Spleen (tissue), 11 donors: Measurements from ENCODE around the gene PAGR1. TPM values are rescaled to one million over a fixed set of nuclear protein-coding genes. Genes with fewer than 3 reads are reported as not detected.

Source experiments
- DNase-seq: peaks from one replicate; pipeline ENCODE4 v3.0.0-alpha.2; 2020
- H3K27ac ChIP-seq, 8 donors: fragments of 200-600 bp; sonication (generic) in 7 of 8; 1 replicate in 4 of 8; 2 replicates in 4 of 8; pipeline versions ENCODE4 v1.5.0 to v1.8.0; 2016 to 2021; ENCODE audit warnings: inconsistent platforms in 4 of 8, mild to moderate bottlenecking in 4 of 8, moderate library complexity in 1 of 8
- H3K27me3 ChIP-seq, 7 donors: fragments of 200-600 bp; sonication (generic) in 6 of 7; replicated peaks in 1 of 7; 1 replicate in 4 of 7; 2 replicates in 3 of 7; pipeline versions ENCODE4 v1.5.0 to v1.8.0; 2016 to 2021; ENCODE audit warnings: inconsistent platforms in 3 of 7, mild to moderate bottlenecking in 1 of 7
- H3K36me3 ChIP-seq, 6 donors: fragments of 200-600 bp; sonication (generic) in 5 of 6; 1 replicate in 4 of 6; 2 replicates in 2 of 6; pipeline versions ENCODE4 v1.5.0 to v1.8.0; 2016 to 2021; ENCODE audit warnings: inconsistent platforms in 2 of 6
- H3K4me1 ChIP-seq, 6 donors: fragments of 200-600 bp; sonication (generic) in 5 of 6; 1 replicate in 3 of 6; 2 replicates in 3 of 6; pipeline versions ENCODE4 v1.5.0 to v1.8.0; 2016 to 2021; ENCODE audit warnings: inconsistent platforms in 3 of 6
- H3K4me3 ChIP-seq, 8 donors: fragments of 200-600 bp; sonication (generic) in 7 of 8; 1 replicate in 4 of 8; 2 replicates in 4 of 8; pipeline versions ENCODE4 v1.5.0 to v1.8.0; 2016 to 2021; ENCODE audit warnings: inconsistent platforms in 4 of 8, mild to moderate bottlenecking in 4 of 8, moderate library complexity in 2 of 8
- H3K9me3 ChIP-seq, 8 donors: fragments of 200-600 bp; sonication (generic) in 7 of 8; 1 replicate in 4 of 8; 2 replicates in 4 of 8; pipeline versions ENCODE4 v1.5.0 to v1.8.0; 2016 to 2021; ENCODE audit warnings: inconsistent platforms in 4 of 8
- POLR2A ChIP-seq, 3 donors: fragments of 450-650 bp; IDR thresholded peaks; one replicate each; pipeline ENCODE4 v1.5.1; 2017; ENCODE audit warnings: antibody characterized with exemption in 3 of 3, mild to moderate bottlenecking in 1 of 3
- POLR2AphosphoS5 ChIP-seq, 3 donors: sonication (generic); formaldehyde crosslinking; IDR thresholded peaks; one replicate each; pipeline ENCODE4 v1.5.1; 2017; ENCODE audit warnings: antibody characterized with exemption in 3 of 3
- WGBS, 5 donors: extraction: QIAGEN DNeasy Blood & Tissue Kit in 3 of 5; methylation state at CpG; one replicate each; pipeline versions ENCODE4 v1.1.5 to v1.1.7; 2013 to 2018; 5-methylcytosine and 5-hydroxymethylcytosine counted together
- intact Hi-C: fragments of 100-400 bp; cut with DNase I; formaldehyde crosslinking; loops from one replicate; pipeline ENCODE4 v1.15.0; 2023; ENCODE audit warnings: low total_unique reads
- polyA plus RNA-seq, 3 donors: library from polyadenylated mRNA; stranded (reverse); fragments of 200-250 nt; gene quantifications; one replicate each; pipeline ENCODE4 v1.2.1, GENCODE V29; 2013
- total RNA-seq, 7 donors: library from RNA; depleted of rRNA in 3 of 7; stranded (reverse); fragments of >200 nt in 3 of 7; fragmentation: NEBNext Ultra II Directional in 4 of 7; extraction: Animal tissue kit (Norgen Biotek cat#: 25700) in 4 of 7; gene quantifications; one replicate each; pipeline versions ENCODE4 v1.1.0 to v1.2.1, GENCODE V29; 2016 to 2021
- TF ChIP-seq, protein P1 (sequence below), 11 experiments: fragments of 200-600 bp in 7 of 11; fragments of 450-650 bp in 4 of 11; sonication (generic) in 4 of 11; IDR thresholded peaks in 8 of 11; conservative IDR thresholded peaks in 3 of 11; 1 replicate in 7 of 11; 2 replicates in 4 of 11; pipeline versions ENCODE4 v1.4.0 to v1.8.0; 2016 to 2021; ENCODE audit warnings: antibody characterized with exemption in 11 of 11, inconsistent platforms in 4 of 11, mild to moderate bottlenecking in 1 of 11
- donor health status: healthy with polysubstance abuse.
- donor health status: DM: no; HTN: no; CAD: no; lungs with moderate emphysema.
- donor health status: DM: no; HTN: no; CAD: no.
- donor health status: Bipolar disorder and iron deficiency.
- donor health status: healthy.
- donor health status: DM: no; HTN: no; CAD: no.
- donor health status: DM: yes; HTN: yes; CAD: no.

The PAGR1 gene
- total and polyA plus RNA-seq, 10 donors, result 17.3 to 46.4 (median 31.7) TPM

DNA sequence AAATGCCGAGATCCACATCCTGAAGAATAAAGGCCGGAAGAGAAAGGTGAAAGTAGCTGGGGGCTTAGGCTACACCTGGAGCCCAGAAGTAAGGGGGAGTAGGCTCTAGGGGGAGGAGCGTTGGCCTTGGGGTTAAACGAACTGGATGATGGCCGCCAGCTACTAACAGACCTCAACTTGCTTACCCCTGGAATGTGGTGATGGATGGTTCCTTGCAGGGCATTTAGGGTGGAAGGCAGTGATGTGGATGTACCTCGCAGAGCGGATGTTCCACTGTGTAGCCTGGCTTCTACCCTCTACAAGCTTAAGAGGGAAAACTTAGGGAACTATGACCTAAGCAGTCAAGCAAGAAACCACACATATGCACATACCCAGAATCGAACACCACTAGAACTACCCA is 11.9 kb upstream of the PAGR1 start:
- TF ChIP-seq POLR2AphosphoS5 (IDR thresholded peaks at IDR 0.05) (no peak), POLR2A (IDR thresholded peaks at IDR 0.05) (no peak)
- TF ChIP-seq, protein P1, sequence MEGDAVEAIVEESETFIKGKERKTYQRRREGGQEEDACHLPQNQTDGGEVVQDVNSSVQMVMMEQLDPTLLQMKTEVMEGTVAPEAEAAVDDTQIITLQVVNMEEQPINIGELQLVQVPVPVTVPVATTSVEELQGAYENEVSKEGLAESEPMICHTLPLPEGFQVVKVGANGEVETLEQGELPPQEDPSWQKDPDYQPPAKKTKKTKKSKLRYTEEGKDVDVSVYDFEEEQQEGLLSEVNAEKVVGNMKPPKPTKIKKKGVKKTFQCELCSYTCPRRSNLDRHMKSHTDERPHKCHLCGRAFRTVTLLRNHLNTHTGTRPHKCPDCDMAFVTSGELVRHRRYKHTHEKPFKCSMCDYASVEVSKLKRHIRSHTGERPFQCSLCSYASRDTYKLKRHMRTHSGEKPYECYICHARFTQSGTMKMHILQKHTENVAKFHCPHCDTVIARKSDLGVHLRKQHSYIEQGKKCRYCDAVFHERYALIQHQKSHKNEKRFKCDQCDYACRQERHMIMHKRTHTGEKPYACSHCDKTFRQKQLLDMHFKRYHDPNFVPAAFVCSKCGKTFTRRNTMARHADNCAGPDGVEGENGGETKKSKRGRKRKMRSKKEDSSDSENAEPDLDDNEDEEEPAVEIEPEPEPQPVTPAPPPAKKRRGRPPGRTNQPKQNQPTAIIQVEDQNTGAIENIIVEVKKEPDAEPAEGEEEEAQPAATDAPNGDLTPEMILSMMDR (IDR thresholded peaks at IDR 0.05 in 8 of 11, conservative IDR thresholded peaks at IDR 0.05 in 3 of 11), result no peak
- peak overlapping the region in 2 of 8 donors; percentile 79 to 92 for H3K4me3 ChIP-seq

GRCh38 chr16:29804455-29805231 is 11.3 kb upstream of the PAGR1 start:
- intact Hi-C loops, result no loop called here

More for the DNA sequence above, 11.9 kb upstream of the PAGR1 start:
- 67 to 79% (median 73%) methylated on average over 8 of the region's 8 CpGs for WGBS, 5 donors
- no peaks in the 10 kb centered on the region for H3K9me3 ChIP-seq
- no peaks in the 10 kb centered on the region for H3K27me3 ChIP-seq
- peaks cover 18 to 36% (median 33%) of the 10 kb centered on the region in 6 donors for H3K4me1 ChIP-seq
- intact Hi-C loops, result no loop called here
- no peak for DNase-seq
- H3K27ac ChIP-seq, result peak overlapping the region in 7 of 8 donors; percentile 97 to 100 (median 98)
- H3K36me3 ChIP-seq, result peaks cover 0 to 54% (median 18%) of the 10 kb centered on the region in 6 donors

GRCh38 chr16:29805232-29806098 is 10.5 kb upstream of the PAGR1 start:
- H3K27me3 ChIP-seq, result no peaks in the 10 kb centered on the region
- H3K4me3 ChIP-seq, result peak overlapping the region; percentile 64 to 92 (median 74)
- WGBS, 5 donors, result 0 to 1% (median 1%) methylated on average over 22 to 99 of the region's 103 CpGs
- H3K36me3 ChIP-seq, result peaks cover 0 to 54% (median 22%) of the 10 kb centered on the region in 6 donors
- H3K4me1 ChIP-seq, result peaks cover 32 to 50% (median 47%) of the 10 kb centered on the region in 6 donors
- H3K9me3 ChIP-seq, result no peaks in the 10 kb centered on the region
- intact Hi-C loops, result no loop called here
- TF ChIP-seq POLR2A (IDR thresholded peaks at IDR 0.05) (peak; percentile 56 to 90 (median 85)), POLR2AphosphoS5 (IDR thresholded peaks at IDR 0.05) (peak; percentile 99)
- TF ChIP-seq, protein P1 (IDR thresholded peaks at IDR 0.05 in 8 of 11, conservative IDR thresholded peaks at IDR 0.05 in 3 of 11), result peak in 8 of 11 experiments; percentile 14 to 59 (median 32)
- peak overlapping the region; percentile 97 to 100 (median 98) for H3K27ac ChIP-seq
- DNase-seq, result peak; percentile 100

More at GRCh38 chr16:29804455-29805231, 11.3 kb upstream of the PAGR1 start:
- peak; percentile 83 for DNase-seq
- no peaks in the 10 kb centered on the region for H3K27me3 ChIP-seq
- peaks cover 0 to 54% (median 18%) of the 10 kb centered on the region in 6 donors for H3K36me3 ChIP-seq
- H3K4me3 ChIP-seq, result peak overlapping the region; percentile 64 to 92 (median 74)
- peaks cover 24 to 42% (median 39%) of the 10 kb centered on the region in 6 donors for H3K4me1 ChIP-seq
- no peaks in the 10 kb centered on the region for H3K9me3 ChIP-seq
- peak overlapping the region; percentile 97 to 100 (median 98) for H3K27ac ChIP-seq
- TF ChIP-seq, protein P1 (IDR thresholded peaks at IDR 0.05 in 8 of 11, conservative IDR thresholded peaks at IDR 0.05 in 3 of 11), result no peak
- no peak for TF ChIP-seq POLR2A (IDR thresholded peaks at IDR 0.05)
- TF ChIP-seq POLR2AphosphoS5 (IDR thresholded peaks at IDR 0.05), result no peak
- WGBS, 5 donors, result 6 to 17% (median 10%) methylated on average over 7 to 26 of the region's 26 CpGs
